Gastrocnemius medialis (tissue), 4 donors: ENCODE measurements around the gene DISC1.

Experiments used
- POLR2A ChIP-seq, 2 donors: fragments of 450-650 bp; IDR thresholded peaks; one replicate each; pipeline ENCODE4 v1.6.1; 2017; ENCODE audit warnings: antibody characterized with exemption in 2 of 2, mild to moderate bottlenecking in 2 of 2, moderate library complexity in 2 of 2
- TF ChIP-seq, protein P1 (sequence below), 5 experiments: fragments of 450-650 bp in 3 of 5; fragments of 200-600 bp in 2 of 5; sonication (generic) in 2 of 5; IDR thresholded peaks in 4 of 5; conservative IDR thresholded peaks in 1 of 5; 1 replicate in 4 of 5; 2 replicates in 1 of 5; pipeline ENCODE4 v1.5.1; 2016 to 2019; ENCODE audit warnings: antibody characterized with exemption in 5 of 5, mild to moderate bottlenecking in 3 of 5, moderate library complexity in 3 of 5

- TF ChIP-seq, protein P1, sequence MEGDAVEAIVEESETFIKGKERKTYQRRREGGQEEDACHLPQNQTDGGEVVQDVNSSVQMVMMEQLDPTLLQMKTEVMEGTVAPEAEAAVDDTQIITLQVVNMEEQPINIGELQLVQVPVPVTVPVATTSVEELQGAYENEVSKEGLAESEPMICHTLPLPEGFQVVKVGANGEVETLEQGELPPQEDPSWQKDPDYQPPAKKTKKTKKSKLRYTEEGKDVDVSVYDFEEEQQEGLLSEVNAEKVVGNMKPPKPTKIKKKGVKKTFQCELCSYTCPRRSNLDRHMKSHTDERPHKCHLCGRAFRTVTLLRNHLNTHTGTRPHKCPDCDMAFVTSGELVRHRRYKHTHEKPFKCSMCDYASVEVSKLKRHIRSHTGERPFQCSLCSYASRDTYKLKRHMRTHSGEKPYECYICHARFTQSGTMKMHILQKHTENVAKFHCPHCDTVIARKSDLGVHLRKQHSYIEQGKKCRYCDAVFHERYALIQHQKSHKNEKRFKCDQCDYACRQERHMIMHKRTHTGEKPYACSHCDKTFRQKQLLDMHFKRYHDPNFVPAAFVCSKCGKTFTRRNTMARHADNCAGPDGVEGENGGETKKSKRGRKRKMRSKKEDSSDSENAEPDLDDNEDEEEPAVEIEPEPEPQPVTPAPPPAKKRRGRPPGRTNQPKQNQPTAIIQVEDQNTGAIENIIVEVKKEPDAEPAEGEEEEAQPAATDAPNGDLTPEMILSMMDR (IDR thresholded peaks at IDR 0.05 in 4 of 5, conservative IDR thresholded peaks at IDR 0.05 in 1 of 5): no peak
- no peak for TF ChIP-seq POLR2A (IDR thresholded peaks at IDR 0.05)
Observed at GRCh38 chr1:231743966-231744365, 117.4 kb downstream of the DISC1 start.
